CD4-positive, alpha-beta T cell treated with Interleukin-1 beta for 1 hour (primary cell): ENCODE data around the gene NHSL2.

Experiments
- DNase-seq, 2 donors: peaks; one replicate each; pipeline ENCODE4 v3.0.0-alpha.2; 2020 to 2022

The NHSL2 gene

DNA sequence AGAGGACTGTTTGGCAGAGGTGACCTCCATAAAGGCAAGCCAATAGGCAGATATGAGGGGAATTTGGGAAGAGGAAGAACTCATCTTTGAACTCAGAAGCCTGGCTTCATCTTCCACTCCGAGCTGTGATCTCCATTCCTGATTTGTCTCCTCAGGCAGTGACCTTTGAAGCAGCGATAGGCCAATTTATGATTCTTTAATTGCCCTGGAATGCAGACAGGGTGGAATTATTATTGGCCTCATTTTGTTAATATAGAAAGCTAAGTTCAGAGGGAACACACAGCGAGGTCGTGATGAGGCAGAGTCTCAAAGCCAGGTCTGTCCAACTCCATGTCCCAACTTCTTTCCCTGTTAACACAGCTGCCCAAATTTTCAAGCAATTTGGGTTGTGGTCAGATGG lies 204.2 kb downstream of the NHSL2 start:
- no peak for DNase-seq

DNA sequence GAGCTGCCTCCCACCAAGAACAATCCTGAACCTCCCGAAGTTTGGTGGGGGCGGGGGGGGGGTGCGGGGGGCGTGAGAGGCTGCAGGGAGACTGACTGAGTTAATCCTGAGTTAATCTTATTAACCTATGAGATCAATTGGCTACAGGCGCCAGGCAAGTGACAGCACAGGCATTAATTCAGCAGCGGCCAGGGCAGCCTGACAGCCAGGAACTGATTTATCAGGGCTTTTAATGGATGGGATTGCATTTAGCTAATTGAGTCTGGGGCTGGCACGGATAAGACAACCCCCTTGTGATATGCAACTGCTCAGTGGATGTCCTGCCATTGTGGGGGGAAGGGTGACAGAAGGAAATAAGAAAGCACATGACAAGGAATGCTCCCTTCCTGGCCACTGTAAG lies 204.7 kb downstream of the NHSL2 start:
- no peak for DNase-seq

DNA sequence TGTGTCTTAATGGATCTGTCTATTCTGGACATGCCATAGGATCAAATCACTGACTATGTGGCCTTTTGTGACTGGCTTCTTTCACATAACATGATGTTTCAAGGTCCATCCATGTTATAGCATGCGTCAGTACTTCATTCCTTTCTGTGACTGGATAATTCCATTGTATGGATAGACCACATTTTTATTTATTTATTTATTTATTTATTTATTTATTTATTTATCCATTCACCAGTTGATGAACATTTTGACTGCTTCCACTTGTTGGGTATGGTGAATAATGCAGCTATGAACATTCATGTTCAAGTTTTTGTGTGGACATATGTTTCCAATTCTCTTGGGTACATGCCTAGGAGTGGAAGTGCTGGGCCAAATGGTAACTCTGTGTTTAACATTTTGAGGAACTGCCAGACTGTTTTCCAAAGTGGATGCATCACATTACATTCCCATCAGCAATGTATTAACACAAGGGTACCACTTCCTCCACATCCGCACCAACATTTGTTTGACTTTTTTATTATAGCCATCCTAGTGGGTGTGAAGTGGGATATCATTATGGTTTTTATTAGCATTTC lies 207.1 kb downstream of the NHSL2 start:
- DNase-seq = no peak

DNA sequence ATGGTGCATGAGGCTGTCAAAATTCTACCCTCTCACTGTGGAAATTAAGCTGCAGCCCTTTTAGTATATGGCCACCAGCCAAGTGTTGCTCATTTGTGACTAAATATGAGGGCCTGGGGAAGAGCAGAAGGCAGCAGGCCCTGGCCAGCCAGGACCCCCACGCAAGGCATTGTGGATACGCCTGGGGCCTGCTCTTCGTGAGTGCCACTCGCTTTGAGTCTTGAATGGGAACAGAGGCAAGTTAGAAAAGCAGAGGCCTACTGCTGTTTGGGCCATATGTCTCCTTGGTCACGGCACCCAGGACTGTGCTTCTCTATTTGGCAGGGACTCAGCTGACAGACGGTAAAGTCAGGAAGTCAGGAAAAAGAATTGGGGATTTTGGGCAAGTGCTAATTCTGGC lies 210.2 kb downstream of the NHSL2 start:
- no peak for DNase-seq

DNA sequence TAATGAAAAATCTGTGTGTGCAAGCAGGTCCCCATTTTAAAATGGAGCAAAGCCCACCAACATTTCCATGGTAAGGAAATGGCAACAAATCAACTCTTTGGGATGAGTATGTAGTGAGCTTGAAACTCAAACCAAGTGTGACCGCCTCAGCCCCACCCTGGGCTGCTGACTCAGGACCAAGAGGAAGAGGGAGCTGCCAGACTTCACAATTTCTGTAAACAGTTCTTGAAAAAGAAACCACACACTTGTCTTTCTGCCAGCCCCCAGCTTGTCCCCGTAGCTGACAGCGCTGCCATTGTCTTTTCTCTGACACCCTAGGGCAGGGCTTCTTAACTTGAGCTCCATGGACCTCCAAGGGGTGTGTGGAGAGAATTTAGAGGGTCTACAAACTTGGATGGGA lies 210.7 kb downstream of the NHSL2 start:
- DNase-seq = peak; percentile 54 to 59

DNA sequence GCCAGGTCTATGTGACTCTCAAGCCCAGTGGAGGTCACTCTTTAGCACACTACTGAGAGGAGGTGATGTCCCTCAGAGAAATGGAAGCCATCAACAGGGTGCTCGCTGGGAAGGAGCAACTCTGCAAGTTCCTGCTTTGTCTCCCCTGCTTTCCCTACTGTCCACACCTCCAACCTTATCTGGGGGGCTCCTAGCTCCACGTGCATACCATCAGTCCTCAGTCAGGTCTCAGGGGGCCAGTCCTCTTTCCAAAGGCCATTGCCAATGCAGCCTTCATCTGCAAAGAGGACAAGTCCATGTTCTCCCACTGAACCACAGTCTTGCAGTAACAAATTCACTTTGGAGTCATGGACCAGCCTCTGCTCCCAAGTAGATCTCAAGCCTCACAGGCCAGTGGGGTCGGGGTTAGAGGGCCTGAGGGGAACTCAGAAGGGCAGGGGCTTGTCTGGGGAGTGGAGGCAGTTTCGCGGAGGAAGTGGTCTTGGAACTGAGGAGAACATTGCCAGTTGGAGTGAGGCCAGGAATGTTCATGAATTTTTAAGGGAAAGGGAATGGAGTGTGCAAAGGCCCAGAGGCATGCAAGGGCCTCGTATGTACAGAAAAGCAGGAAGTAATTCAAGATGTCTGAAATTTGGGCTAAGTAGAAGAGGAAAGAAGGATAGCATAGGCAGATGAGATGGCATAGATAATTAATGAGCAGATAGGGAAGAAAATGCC lies 212.1 kb downstream of the NHSL2 start:
- no peak for DNase-seq

DNA sequence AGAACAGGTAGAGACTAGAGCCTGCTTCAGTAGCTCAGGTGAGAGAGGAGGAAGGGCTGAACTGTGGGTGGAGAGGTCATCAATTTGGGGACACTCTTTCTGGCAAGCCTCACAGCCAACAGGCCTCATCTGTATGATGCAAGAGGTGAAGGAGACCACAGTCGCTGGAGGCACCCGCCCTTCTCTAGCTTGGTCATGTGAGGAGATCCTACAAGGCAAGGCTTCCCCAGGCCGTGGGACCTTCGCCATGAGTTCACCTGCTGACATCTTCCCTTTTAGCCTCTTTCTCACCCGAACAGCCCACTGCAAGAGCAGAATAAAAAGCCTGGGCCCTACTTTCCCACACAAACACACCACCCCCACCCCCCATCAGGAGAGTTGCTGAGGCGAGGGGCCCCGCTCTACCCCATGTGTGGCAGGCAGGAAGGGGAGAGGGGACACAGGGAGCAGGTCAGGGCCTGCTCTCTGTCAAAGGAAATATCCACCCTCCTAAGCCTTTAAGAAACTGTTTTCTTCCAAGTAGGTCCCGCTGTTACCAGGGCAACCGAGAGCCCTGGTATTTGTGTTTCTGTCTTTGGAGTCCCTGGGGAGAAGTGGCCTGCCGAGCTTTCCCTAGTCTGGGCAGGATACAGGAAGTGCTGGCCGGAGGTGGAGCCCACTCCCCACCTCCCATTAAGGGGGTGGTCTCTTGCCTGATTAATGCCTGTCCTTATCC lies 213.0 kb downstream of the NHSL2 start:
- DNase-seq = peak in 1 of 2 donors; percentile 52

DNA sequence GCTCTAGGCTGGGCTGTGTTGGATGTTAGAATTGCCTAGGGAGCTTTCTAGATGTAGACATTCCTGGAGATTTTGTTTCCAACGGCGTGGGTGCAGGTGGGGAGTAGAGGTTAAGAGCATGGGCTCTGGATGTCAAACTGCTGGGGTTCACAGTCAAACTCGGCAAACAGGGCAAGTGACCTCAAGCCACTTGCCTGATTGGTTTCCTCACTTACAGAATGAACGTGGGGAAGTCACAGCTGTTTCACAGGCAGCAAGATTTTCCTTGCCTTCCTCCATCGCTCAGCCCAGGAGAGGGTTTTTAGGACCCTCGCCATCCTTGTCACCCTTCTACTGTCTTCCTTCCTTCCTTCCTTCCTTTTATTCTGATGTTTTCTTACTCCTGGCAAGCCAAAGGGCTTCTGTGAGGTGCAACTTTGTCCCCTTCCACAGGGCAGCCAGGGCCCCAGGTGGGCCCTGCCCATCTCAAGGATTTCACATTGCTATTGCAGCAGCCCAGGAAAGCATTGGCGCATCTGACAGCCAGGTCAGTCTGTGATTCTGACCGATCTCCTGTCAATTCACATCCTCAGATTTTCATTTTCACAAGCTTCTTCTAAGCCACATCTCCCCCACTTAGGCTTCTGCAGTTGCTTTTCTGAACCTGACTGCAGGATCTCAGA lies 214.0 kb downstream of the NHSL2 start:
- no peak for DNase-seq

DNA sequence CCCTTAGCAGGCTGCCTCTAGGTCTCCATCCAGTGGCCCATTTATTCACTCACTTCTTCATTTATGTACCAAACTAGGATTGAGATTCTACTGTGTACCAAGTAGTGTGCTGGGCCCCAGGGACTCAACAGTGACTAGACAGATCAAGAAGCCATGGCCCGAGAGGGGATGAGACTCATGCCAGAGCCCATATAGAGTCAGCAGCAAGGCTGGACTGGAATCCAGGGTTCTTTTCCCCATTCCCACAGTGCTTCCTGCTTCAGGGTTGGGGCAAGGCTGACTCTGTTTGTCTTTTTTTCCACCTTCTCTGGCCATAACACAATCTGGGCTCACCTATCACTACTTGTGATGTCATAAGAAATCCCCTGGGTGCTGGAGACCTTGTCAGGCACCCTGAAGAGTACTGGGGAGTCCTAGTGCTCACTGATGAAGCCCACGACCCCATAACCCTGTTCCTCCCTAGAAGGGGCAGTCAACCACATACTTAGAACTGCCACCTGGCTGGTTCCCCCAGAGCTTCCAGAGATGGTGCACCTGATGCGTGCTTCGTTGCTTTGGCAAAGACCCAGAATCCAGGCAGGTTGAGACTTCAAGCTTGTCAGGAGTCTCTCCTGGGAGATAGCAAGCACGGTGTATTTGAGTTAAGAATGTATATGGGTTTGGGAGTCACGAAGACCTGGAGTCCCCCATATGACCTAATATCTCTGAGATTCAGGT lies 214.8 kb downstream of the NHSL2 start:
- no peak for DNase-seq

DNA sequence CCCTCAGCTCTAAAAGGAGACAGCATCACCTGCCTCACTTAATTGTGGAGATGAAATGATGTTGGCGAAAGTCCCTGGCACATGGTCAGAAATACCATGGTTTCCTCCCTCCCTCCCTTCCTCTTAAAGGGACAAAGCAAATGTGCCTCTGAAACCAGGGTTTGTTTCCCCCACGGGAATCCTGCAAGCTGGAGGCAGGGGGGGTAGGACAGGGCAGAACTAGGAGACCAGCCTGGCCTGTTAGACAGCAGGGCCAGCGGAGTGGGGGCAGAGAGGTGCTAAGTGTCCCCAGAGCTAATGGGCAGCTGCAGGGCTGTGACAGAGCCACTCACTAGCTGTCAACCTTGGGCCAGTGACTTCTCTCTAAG lies 215.4 kb downstream of the NHSL2 start:
- no peak for DNase-seq

DNA sequence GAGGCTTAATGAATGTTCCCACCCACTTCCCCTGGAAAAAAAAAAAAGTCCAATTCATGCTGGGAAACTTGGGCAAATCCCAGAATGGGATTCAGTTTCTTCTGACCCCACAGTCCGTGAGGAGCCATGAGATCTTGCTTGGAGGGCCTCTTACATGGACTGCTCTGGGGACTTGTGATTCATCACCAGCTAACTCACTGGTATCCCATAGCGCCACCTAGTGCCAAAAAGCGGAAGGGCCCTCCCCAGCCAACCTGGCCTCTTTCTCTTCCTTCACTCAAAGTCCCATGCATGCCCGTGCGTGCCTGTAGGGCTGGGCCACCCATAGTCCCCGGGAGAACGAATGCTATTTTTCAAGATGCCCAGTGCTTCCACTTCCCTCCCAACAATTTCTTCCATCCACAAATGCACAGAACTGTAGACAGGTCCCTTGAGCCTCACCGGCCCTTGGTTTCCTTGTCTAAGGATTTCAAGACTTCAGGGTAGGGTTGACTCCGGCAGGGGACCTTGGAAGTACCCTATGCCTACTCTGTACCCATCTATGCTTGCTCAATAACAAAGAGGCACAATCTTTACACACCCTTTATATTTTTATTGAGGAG lies 216.0 kb downstream of the NHSL2 start:
- peak; percentile 78 to 81 for DNase-seq

DNA sequence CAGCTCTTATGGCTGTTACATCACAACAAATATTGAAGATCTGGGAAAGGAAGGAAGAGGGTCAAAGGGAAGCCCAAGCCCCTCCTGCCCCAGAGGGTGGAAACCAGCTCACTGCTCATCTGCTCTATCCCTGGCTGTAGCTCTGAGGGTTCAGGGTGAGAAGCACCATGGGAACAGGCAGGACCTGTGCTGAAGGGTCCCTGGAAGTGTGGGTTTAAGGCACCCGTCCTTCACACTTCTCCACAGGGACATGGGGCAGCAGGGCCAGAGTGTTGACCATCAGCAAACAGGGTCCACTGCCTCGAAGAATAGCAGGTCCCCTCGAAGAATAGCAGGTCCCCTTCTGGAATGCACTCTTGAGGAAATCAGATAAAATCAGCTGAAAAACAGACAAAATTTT lies 216.7 kb downstream of the NHSL2 start:
- no peak for DNase-seq

DNA sequence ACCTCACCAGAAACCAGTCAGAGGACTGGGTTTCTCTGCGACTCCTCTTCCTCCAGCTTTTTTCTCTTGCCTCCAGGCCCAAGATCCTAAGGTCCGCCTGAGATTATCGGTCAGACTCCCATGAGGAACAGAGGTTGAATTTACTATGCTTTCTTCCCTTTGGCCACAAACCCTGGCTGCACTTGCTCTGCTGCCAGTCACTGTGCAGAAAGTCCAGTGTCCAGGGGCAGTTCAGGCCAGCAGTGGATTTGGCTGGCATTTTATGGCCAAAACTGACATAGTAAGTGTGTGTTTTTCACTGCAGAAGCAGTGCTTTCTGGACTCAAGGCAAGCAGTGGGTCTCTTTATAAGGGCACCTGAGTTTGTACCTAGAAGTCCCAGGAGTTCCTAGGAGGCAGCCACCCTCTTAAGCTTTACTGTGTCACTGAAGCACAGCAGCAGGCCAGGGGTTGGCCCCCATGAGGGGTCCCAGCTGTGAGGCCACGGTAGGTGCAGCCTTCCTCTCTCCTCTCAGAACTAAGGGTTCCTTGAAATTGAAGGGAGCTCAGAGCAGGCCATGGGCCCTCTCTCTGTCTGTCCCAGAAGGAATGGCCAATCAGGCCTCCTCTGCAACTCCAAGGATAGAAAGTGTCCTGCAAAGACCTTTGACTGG lies 217.7 kb downstream of the NHSL2 start:
- DNase-seq = no peak

DNA sequence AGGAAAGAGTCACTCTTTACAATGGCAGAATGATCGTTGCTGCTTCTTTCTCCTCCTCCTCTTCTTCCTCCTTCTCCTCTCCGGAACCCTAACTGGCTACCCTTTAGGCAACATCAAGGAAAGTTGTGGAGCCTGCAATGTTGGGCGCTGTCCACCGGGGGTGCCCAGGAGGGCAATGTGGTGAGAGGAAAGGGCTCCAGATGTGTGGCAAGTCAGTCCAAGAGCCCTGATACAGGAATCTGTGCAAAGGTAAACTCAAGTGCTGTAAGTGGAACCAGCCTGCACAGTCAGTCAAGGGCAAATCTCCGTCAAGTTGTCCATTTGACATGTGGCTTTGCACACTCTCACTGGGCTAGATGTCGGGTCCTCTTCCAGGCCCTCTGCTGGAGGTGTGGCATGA lies 218.2 kb downstream of the NHSL2 start:
- peak in 1 of 2 donors; percentile 17 for DNase-seq

DNA sequence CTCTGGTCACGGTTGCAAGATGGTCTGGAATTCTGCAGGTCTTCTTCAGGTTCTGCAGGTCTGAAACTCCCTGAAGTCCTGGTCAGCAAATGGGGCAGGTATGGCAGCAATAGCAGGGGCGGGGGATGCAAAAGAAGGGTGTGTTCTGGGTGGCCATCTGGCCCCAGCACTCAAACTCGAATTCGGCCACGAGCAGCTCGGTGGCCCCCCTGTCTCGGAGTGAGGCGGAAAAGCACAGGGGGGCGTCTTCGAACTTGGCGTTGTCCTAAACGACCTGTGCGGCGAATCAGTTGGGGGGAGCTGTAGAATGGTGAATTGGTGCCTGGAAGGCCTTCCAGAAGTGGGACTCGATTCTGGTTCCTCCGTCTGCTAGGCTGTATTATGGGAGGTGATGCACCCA lies 219.0 kb downstream of the NHSL2 start:
- DNase-seq = no peak

DNA sequence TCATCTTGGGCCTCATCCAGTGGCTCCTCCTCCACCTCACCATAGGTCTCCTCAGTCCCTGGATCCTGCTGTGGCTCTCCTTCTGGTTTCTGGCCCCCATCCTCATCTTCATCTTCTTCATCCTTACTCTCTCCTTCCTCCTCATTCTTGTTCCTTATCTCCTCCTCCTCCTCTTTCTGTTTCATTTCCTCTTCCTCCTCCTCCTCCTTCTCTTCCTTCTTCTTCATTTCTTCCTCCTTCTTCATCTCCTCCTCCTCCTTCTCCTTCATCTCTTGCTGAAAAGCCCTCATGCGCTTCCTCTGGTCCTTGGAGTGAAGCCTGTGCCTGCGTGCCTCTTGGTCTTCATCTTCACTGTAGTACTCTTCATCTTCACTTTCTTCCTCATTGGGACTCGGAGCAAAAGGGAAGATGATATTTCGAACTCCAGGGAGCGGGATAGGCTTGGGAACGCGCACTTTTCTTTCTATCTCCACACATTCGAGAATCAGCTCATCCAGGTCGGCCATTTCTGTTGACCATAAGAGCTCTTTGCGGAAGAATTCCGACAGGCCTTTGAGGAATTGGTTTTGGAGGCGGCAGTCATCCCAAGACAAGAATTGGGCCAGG lies 219.6 kb downstream of the NHSL2 start:
- no peak for DNase-seq

DNA sequence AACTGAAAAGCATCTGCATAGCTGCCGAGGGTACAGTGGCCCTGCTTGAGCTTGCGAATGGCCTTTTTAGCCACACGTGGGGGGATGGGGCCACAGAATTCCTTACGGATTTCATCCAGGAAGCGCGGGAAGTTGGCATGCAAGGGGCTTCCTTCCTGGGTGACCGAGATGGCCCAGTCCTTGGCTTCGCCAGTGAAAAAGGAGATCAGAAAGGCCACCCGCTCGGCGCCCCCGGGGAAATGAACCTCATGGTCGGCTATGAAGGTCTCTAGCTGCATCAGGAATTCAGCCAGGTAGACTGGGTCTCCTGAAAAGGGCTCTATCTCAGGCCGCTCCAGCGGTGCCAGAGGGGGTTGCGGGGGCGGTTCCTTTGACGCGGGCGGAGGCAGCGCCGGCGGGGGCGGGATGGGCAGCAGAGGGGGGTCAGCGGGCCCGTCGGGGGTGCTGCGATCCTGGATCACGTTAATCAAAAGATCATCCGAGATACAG lies 220.2 kb downstream of the NHSL2 start:
- no peak for DNase-seq

DNA sequence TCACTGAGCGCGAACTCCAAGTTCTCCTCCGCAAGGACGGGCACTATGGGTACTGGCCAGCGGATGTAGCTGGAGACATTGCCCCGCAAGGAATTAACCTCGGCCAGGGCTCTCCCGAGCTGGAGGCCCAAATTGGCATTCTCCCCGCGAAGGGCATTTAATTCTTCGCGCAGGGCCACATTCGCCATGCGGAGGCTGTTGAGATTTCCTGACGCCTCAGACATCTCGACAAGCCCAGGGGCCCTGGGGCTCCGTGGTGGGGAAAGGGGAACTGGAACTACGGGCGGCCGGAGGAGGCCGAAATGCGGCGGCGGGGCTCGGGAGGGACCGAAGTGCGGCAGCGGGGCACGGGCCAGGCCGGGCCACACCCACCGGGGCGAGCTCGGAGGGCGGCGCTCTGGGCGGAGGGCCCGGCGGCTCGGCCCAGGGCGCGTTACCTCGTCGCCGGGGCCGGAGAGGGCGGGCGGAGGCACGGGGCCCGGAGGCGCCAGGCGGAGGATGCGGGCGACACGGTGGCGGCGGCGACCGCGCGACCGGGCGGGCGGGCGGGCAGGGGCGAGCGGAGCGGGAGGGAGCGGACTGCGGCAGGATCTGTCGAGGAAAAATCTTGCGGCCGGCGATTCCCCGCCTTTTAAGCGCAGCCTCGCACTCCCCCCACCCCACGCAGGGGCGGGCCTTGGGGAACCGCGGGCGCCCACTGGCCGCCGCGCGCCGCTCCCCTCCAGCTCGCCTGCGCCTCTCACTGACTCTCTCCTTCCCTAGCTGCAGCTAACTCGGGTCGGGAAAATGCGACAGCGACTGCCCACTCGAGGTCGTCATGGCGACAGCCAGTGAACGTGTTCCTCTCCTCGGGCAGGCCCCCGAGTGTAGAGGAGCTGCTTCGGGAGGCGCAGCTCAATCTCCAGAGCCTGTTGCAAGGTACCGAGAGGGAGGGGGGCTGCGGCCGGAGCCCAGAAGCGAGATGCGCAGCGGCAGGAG lies 221.0 kb downstream of the NHSL2 start, which contains the start of gene RTL5:
Gene RTL5, minus strand, starts transcription at position 599 of the 978 bp plus-strand sequence.
- DNase-seq = peak; percentile 67 to 68

DNA sequence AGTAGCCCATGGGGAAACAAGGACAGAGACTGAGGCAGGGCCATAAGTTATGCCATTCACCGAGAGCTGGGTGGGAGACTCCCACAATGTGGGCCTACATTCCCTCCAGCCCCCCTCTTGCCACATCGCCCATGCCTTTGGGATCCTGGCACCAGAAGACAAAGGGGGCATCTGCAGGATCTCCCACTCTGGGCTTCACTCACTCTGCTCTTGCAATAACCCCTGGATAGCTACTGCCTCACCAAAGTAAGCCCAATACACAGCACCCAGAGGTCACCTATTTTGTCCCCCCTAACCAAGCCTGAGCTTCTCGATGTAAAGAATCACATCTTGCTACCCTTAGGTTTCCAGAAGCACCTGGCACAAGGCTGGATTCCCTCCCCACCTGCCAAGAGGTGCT lies 221.8 kb downstream of the NHSL2 start:
- DNase-seq = no peak
